HFF-Myc (cell line): ENCODE results near the gene HOXD10.

ENCODE experiments used
- DNase-seq: peaks from one replicate; pipeline ENCODE4 v3.0.0-alpha.2; 2011; ENCODE audit warnings: low read depth; ENCODE audit errors: extremely low read depth
- H3K4me3 ChIP-seq: replicated peaks from 2 replicates; pipeline ENCODE4 v1.5.1; 2011; ENCODE audit warnings: low read depth, mild to moderate bottlenecking, control low read depth, low read length
- CTCF ChIP-seq: IDR thresholded peaks from 2 replicates; pipeline ENCODE4 v1.5.1; 2012; ENCODE audit warnings: mild to moderate bottlenecking, low read depth, low read length, control low read depth; ENCODE audit errors: missing control alignments

Gene HOXD10

GRCh38 chr2:176164201-176164600, 47.6 kb downstream of the HOXD10 start:
- DNase-seq: no peak
- no peak overlapping the region for H3K4me3 ChIP-seq
- no peak for TF ChIP-seq CTCF

- no peak overlapping the region for H3K4me3 ChIP-seq
Observed at GRCh38 chr2:176164611-176165369, 48.2 kb downstream of the HOXD10 start.

GRCh38 chr2:176165370-176166050, 48.9 kb downstream of the HOXD10 start:
- DNase-seq: no peak
- H3K4me3 ChIP-seq: no peak overlapping the region
- TF ChIP-seq CTCF: no peak

More at GRCh38 chr2:176164611-176165369, 48.2 kb downstream of the HOXD10 start:
- TF ChIP-seq CTCF: no peak
- no peak for DNase-seq

DNA sequence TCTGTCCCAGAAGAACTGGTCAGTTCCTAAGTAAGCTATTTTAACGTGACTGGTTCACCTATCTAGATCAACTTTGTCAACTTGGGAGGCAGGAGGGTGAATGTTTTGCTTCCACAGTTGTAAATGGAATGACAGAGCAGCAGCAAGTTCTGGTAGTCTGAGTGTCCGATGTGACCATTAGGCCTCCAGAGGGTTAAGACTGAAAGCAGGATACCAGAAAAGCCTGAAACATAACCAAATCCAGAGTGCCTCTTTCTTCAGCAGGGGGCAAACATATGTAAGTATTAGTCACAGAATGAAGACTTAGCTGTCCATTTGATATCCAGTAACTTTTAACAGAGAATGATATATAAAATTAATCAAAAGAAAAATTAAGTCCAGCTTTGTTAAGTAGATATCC, 49.7 kb downstream of the HOXD10 start:
- no peak overlapping the region for H3K4me3 ChIP-seq
- no peak for TF ChIP-seq CTCF
- no peak for DNase-seq

- no peak overlapping the region for H3K4me3 ChIP-seq
- DNase-seq: no peak
- TF ChIP-seq CTCF: no peak
Observed at GRCh38 chr2:176167398-176167797, 50.8 kb downstream of the HOXD10 start.

DNA sequence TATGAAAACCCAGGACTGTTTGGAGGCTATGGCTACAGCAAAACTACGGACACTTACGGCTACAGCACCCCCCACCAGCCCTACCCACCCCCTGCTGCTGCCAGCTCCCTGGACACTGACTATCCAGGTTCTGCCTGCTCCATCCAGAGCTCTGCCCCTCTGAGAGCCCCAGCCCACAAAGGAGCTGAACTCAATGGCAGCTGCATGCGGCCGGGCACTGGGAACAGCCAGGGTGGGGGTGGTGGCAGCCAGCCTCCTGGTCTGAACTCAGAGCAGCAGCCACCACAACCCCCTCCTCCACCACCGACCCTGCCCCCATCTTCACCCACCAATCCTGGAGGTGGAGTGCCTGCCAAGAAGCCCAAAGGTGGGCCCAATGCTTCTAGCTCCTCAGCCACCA, 52.6 kb downstream of the HOXD10 start:
- H3K4me3 ChIP-seq: no peak overlapping the region
- DNase-seq: no peak
- no peak for TF ChIP-seq CTCF
